Measurements from ENCODE around the gene COL2A1. TPM values are rescaled to one million over a fixed set of nuclear protein-coding genes. Genes with fewer than 3 reads are reported as not detected.

The COL2A1 gene
- total RNA-seq, 1 experiment from 2014 or later, result 0.12 TPM

GRCh38 chr12:48026060-48026827, 22.0 kb upstream of the COL2A1 start:
- H3K4me3 Mint-ChIP-seq (ENCODE audit: unreplicated experiment), result no peak overlapping the region
- TF ChIP-seq CTCF (IDR thresholded peaks at IDR 0.05; ENCODE audit: unreplicated experiment), result no peak
- POLR2A ChIA-PET, result no interaction called here
- no peak overlapping the region for H3K27ac Mint-ChIP-seq (ENCODE audit: low read depth, unreplicated experiment)
- intact Hi-C loops (cut with micrococcal nuclease), result no loop called here
- no TSS peak for BruUV-seq (replicated peaks)
- peaks cover 10% of the 10 kb centered on the region for H3K27me3 Mint-ChIP-seq (ENCODE audit: insufficient read depth, unreplicated experiment)
- CTCF ChIA-PET, result interaction anchor here (0.6 kb wide), 1 partner anchor 64 kb away, joined by 3 read pairs; no protein-coding TSS in a partner anchor
- peaks cover 6% of the 10 kb centered on the region for H3K4me1 Mint-ChIP-seq (ENCODE audit: insufficient read depth, unreplicated experiment)
- no peaks in the 10 kb centered on the region for H3K9me3 Mint-ChIP-seq (ENCODE audit: unreplicated experiment)
- no peaks in the 10 kb centered on the region for H3K36me3 Mint-ChIP-seq (ENCODE audit: insufficient read depth, unreplicated experiment)
- DNase-seq (ENCODE audit: unreplicated experiment), result no peak

DNA sequence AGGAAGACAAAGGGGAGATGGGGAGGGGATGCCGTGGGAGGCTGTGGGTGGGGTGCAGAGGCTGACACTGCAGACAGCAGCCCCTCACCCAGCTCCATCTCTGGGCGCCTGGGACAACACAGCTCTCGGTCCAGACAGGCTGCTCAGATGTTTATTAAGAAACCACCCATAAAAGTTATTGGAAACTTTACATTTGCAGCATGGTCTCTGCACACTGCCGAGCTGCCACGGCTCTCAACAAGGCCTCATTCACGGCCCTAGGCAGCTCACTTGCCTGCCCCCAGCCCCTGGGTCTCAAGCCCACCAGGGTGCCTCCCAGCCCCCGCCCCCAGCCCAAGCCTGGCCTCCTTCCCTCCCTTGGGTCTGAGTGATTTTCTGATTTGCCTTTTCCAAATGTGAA, 21.0 kb upstream of the COL2A1 start:
- POLR2A ChIA-PET, result no interaction called here

GRCh38 chr12:48024735-48025134, 20.5 kb upstream of the COL2A1 start:
- peaks cover 14% of the 10 kb centered on the region for H3K27me3 Mint-ChIP-seq (ENCODE audit: insufficient read depth, unreplicated experiment)
- no peak for TF ChIP-seq CTCF (IDR thresholded peaks at IDR 0.05; ENCODE audit: unreplicated experiment)
- ChIA-PET CTCF (no interaction called here), POLR2A (no interaction called here)
- intact Hi-C loops (cut with micrococcal nuclease), result no loop called here
- no peak for DNase-seq (ENCODE audit: unreplicated experiment)
- BruUV-seq (replicated peaks), result no TSS peak
- no peak overlapping the region for H3K4me3 Mint-ChIP-seq (ENCODE audit: unreplicated experiment)
- H3K36me3 Mint-ChIP-seq (ENCODE audit: insufficient read depth, unreplicated experiment), result no peaks in the 10 kb centered on the region
- no peaks in the 10 kb centered on the region for H3K9me3 Mint-ChIP-seq (ENCODE audit: unreplicated experiment)
- H3K4me1 Mint-ChIP-seq (ENCODE audit: insufficient read depth, unreplicated experiment), result peaks cover 6% of the 10 kb centered on the region
- no peak overlapping the region for H3K27ac Mint-ChIP-seq (ENCODE audit: low read depth, unreplicated experiment)

More for the DNA sequence above, 21.0 kb upstream of the COL2A1 start:
- Mint-ChIP-seq H3K4me3 (ENCODE audit: unreplicated experiment) (no peak overlapping the region), H3K9me3 (ENCODE audit: unreplicated experiment) (no peaks in the 10 kb centered on the region), H3K4me1 (ENCODE audit: insufficient read depth, unreplicated experiment) (peaks cover 6% of the 10 kb centered on the region), H3K36me3 (ENCODE audit: insufficient read depth, unreplicated experiment) (no peaks in the 10 kb centered on the region), H3K27me3 (ENCODE audit: insufficient read depth, unreplicated experiment) (peaks cover 10% of the 10 kb centered on the region), H3K27ac (ENCODE audit: low read depth, unreplicated experiment) (no peak overlapping the region)
- no peak for TF ChIP-seq CTCF (IDR thresholded peaks at IDR 0.05; ENCODE audit: unreplicated experiment)
- BruUV-seq (replicated peaks), result no TSS peak
- CTCF ChIA-PET, result no interaction called here
- no peak for DNase-seq (ENCODE audit: unreplicated experiment)
- intact Hi-C loops (cut with micrococcal nuclease), result no loop called here

GRCh38 chr12:48023386-48023785, 19.1 kb upstream of the COL2A1 start:
- Mint-ChIP-seq H3K9me3 (ENCODE audit: unreplicated experiment) (no peaks in the 10 kb centered on the region), H3K4me1 (ENCODE audit: insufficient read depth, unreplicated experiment) (peaks cover 6% of the 10 kb centered on the region), H3K27ac (ENCODE audit: low read depth, unreplicated experiment) (no peak overlapping the region), H3K4me3 (ENCODE audit: unreplicated experiment) (no peak overlapping the region), H3K27me3 (ENCODE audit: insufficient read depth, unreplicated experiment) (peaks cover 27% of the 10 kb centered on the region), H3K36me3 (ENCODE audit: insufficient read depth, unreplicated experiment) (no peaks in the 10 kb centered on the region)
- ChIA-PET POLR2A (interaction anchor here (0.7 kb wide), 1 partner anchor 154 kb away, joined by 4 read pairs; no protein-coding TSS in a partner anchor), CTCF (interaction anchor here (1.0 kb wide), 1 partner anchor 12 kb away, joined by 3 read pairs; no protein-coding TSS in a partner anchor)
- intact Hi-C loops (cut with micrococcal nuclease), result no loop called here
- no peak for DNase-seq (ENCODE audit: unreplicated experiment)
- no peak for TF ChIP-seq CTCF (IDR thresholded peaks at IDR 0.05; ENCODE audit: unreplicated experiment)
- no TSS peak for BruUV-seq (replicated peaks)

Data from MCF 10A (cell line).